ENCODE results near the gene ISM2. TPM values are rescaled to one million over a fixed set of nuclear protein-coding genes. Genes with fewer than 3 reads are reported as not detected.
"Not testable (repeated sequence)": the region's sequence is repeated elsewhere in the genome, so short reads cannot be mapped to it uniquely, and the experiment has no call there.

ISM2 gene
- total and polyA plus RNA-seq, 9 of the 15 experiments (the other 6 are each of a cell fraction or from before 2014, with no cell fraction given), result 0.08 to 0.11 TPM; not detected in 7

GRCh38 chr14:77536951-77537350, 38.3 kb upstream of the ISM2 start:
- H3K9ac ChIP-seq (ENCODE audit: insufficient read depth in 1 of 2, low read depth in 2 of 2, low read length in 2 of 2); H3K4me2 ChIP-seq (ENCODE audit: insufficient read depth, low read length); H3K9me3 ChIP-seq (replicated peaks; ENCODE audit: control insufficient read depth, insufficient read depth, low read depth, low read length); ATAC-seq; H3K27me3 ChIP-seq (ENCODE audit: control insufficient read depth in 2 of 2, insufficient read depth in 2 of 2, low read length in 2 of 2); POLR2A ChIA-PET; H3K9me1 ChIP-seq (ENCODE audit: control insufficient read depth, insufficient read depth, low read length); CTCF ChIA-PET (ENCODE audit: low intra/inter-chr PET ratio); FAIRE-seq; in situ Hi-C loops (cut with MboI); H3K79me2 ChIP-seq (ENCODE audit: control insufficient read depth, insufficient read depth, low read length); BruUV-seq (replicated peaks); H2AFZ ChIP-seq (ENCODE audit: low read depth, low read length); H3K4me1 ChIP-seq (replicated peaks in 1 of 2; ENCODE audit: control insufficient read depth in 2 of 2, insufficient read depth in 2 of 2, low read length in 2 of 2); H4K20me1 ChIP-seq (replicated peaks; ENCODE audit: control insufficient read depth, insufficient read depth, low read length); H3K4me3 ChIP-seq: not testable (repeated sequence)
- Histone ChIP-seq H3K36me3 (ENCODE audit: control insufficient read depth, insufficient read depth, low read length) (peaks cover 11% of the 10 kb centered on the region; the same call in 1 of the 3 replicates), H3K27ac (ENCODE audit: extremely low read depth, low read depth, low read length) (peak overlapping the region; percentile 38; the same call in 1 of the 3 replicates)
- DNase-seq (ENCODE audit: extremely low read depth in 1 of 4, low spot score in 3 of 4), result peak in 1 of 4 experiments; percentile 11
- intact Hi-C loops (cut with micrococcal nuclease), result loop anchor here (10.0 kb wide), 1 partner anchor 212 kb away; the partner anchor contains the start of genes GSTZ1 and POMT2
- 50% methylated on average over 4 of the region's 5 CpGs for WGBS (ENCODE audit: insufficient coverage, low coverage, missing lambda C conversion rate)

DNA sequence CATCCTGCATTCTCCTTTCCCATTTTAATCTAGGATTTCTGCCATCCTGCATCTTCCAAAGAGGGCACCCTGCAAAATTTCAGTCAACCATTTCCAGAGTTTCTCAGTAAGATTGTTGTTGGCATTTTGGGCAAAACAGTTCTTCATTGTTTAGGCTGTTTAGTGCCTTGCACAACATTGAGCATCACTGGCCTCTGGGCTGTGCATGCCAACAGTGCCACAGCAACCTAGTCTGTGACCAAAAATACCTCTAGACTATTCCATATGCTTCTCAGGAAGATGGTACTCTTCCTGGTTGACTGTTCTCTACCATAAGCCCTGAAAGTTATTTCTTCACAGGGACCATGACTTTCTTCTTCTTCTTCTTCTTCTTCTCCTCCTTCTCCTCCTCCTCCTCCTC, 32.5 kb upstream of the ISM2 start:
- no peaks in the 10 kb centered on the region for H4K20me1 ChIP-seq (replicated peaks; ENCODE audit: control insufficient read depth, insufficient read depth, low read length)
- no TSS peak for BruUV-seq (replicated peaks)
- FAIRE-seq (no peak), DNase-seq (ENCODE audit: extremely low read depth in 1 of 4, low spot score in 3 of 4) (no peak), ATAC-seq (no peak)
- POLR2A ChIA-PET, result no interaction called here
- peaks cover 7% of the 10 kb centered on the region; the same call in 1 of the 3 replicates for H3K36me3 ChIP-seq (ENCODE audit: control insufficient read depth, insufficient read depth, low read length)
- no peaks in the 10 kb centered on the region for H3K9me1 ChIP-seq (ENCODE audit: control insufficient read depth, insufficient read depth, low read length)
- no peaks in the 10 kb centered on the region; a peak in 1 of 5 replicates for H3K4me1 ChIP-seq (replicated peaks in 1 of 2; ENCODE audit: control insufficient read depth in 2 of 2, insufficient read depth in 2 of 2, low read length in 2 of 2)
- CTCF ChIA-PET (ENCODE audit: low intra/inter-chr PET ratio), result no interaction called here
- no peak overlapping the region for H3K4me2 ChIP-seq (ENCODE audit: insufficient read depth, low read length)
- no peak overlapping the region for H2AFZ ChIP-seq (ENCODE audit: low read depth, low read length)
- no peak overlapping the region for H3K9ac ChIP-seq (ENCODE audit: insufficient read depth in 1 of 2, low read depth in 2 of 2, low read length in 2 of 2)
- H3K79me2 ChIP-seq (ENCODE audit: control insufficient read depth, insufficient read depth, low read length), result no peaks in the 10 kb centered on the region
- intact Hi-C loops (cut with micrococcal nuclease) (loop anchor here (10.0 kb wide), 1 partner anchor 206 kb away; the partner anchor contains the start of genes GSTZ1 and POMT2), in situ Hi-C loops (cut with MboI) (no loop called here)
- H3K27ac ChIP-seq (ENCODE audit: extremely low read depth, low read depth, low read length), result no peak overlapping the region
- H3K27me3 ChIP-seq (ENCODE audit: control insufficient read depth in 2 of 2, insufficient read depth in 2 of 2, low read length in 2 of 2), result no peaks in the 10 kb centered on the region
- H3K4me3 ChIP-seq, result no peak overlapping the region
- H3K9me3 ChIP-seq (replicated peaks; ENCODE audit: control insufficient read depth, insufficient read depth, low read depth, low read length), result no peaks in the 10 kb centered on the region
- TF ChIP-seq WHSC1 (IDR thresholded peaks at IDR 0.05; ENCODE audit: low read length) (no peak), HLTF (IDR thresholded peaks at IDR 0.05) (no peak), KLF6 (CRISPR knock-in tag; IDR thresholded peaks at IDR 0.05; ENCODE audit: borderline replicate concordance) (no peak), ZKSCAN8 (CRISPR knock-in tag; IDR thresholded peaks at IDR 0.05) (no peak), ZNF655 (CRISPR knock-in tag; IDR thresholded peaks at IDR 0.05) (no peak), MIER1 (IDR thresholded peaks at IDR 0.05; ENCODE audit: low read depth) (no peak), SREBF1 (IDR thresholded peaks at IDR 0.05; ENCODE audit: borderline replicate concordance, low read depth, low read length) (no peak)
- TF ChIP-seq, protein P1, sequence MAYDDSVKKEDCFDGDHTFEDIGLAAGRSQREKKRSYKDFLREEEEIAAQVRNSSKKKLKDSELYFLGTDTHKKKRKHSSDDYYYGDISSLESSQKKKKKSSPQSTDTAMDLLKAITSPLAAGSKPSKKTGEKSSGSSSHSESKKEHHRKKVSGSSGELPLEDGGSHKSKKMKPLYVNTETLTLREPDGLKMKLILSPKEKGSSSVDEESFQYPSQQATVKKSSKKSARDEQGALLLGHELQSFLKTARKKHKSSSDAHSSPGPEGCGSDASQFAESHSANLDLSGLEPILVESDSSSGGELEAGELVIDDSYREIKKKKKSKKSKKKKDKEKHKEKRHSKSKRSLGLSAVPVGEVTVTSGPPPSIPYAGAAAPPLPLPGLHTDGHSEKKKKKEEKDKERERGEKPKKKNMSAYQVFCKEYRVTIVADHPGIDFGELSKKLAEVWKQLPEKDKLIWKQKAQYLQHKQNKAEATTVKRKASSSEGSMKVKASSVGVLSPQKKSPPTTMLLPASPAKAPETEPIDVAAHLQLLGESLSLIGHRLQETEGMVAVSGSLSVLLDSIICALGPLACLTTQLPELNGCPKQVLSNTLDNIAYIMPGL (CRISPR knock-in tag; IDR thresholded peaks at IDR 0.05), result no peak
- TF ChIP-seq, protein P2, sequence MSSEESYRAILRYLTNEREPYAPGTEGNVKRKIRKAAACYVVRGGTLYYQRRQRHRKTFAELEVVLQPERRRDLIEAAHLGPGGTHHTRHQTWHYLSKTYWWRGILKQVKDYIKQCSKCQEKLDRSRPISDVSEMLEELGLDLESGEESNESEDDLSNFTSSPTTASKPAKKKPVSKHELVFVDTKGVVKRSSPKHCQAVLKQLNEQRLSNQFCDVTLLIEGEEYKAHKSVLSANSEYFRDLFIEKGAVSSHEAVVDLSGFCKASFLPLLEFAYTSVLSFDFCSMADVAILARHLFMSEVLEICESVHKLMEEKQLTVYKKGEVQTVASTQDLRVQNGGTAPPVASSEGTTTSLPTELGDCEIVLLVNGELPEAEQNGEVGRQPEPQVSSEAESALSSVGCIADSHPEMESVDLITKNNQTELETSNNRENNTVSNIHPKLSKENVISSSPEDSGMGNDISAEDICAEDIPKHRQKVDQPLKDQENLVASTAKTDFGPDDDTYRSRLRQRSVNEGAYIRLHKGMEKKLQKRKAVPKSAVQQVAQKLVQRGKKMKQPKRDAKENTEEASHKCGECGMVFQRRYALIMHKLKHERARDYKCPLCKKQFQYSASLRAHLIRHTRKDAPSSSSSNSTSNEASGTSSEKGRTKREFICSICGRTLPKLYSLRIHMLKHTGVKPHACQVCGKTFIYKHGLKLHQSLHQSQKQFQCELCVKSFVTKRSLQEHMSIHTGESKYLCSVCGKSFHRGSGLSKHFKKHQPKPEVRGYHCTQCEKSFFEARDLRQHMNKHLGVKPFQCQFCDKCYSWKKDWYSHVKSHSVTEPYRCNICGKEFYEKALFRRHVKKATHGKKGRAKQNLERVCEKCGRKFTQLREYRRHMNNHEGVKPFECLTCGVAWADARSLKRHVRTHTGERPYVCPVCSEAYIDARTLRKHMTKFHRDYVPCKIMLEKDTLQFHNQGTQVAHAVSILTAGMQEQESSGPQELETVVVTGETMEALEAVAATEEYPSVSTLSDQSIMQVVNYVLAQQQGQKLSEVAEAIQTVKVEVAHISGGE (CRISPR knock-in tag; IDR thresholded peaks at IDR 0.05), result no peak
